GM19397 (cell line): ENCODE results near the gene SH3PXD2B.
"Not testable (repeated sequence)": the region's sequence is repeated elsewhere in the genome, so short reads cannot be mapped to it uniquely, and the experiment has no call there.

ENCODE experiments used
- ATAC-seq: cut with Tn5 transposase; IDR thresholded peaks from one replicate; pipeline ENCODE4 v1.9.1; 2021; ENCODE audit warnings: mild to moderate bottlenecking, moderate library complexity; ENCODE audit not compliant: unreplicated experiment

The SH3PXD2B gene

GRCh38 chr5:172311605-172312004 is 142.7 kb downstream of the SH3PXD2B start:
- ATAC-seq: no peak

GRCh38 chr5:172311026-172311425 is 143.3 kb downstream of the SH3PXD2B start:
- ATAC-seq: no peak

GRCh38 chr5:172305380-172305779 is 148.9 kb downstream of the SH3PXD2B start:
- ATAC-seq: no peak

- ATAC-seq: no peak
Observed at GRCh38 chr5:172303572-172304335, 150.6 kb downstream of the SH3PXD2B start.

- ATAC-seq: no peak
Observed at GRCh38 chr5:172303162-172303561, 151.2 kb downstream of the SH3PXD2B start.

GRCh38 chr5:172302047-172302710 is 152.1 kb downstream of the SH3PXD2B start:
- ATAC-seq: no peak

GRCh38 chr5:172299916-172300439 is 154.3 kb downstream of the SH3PXD2B start:
- ATAC-seq: no peak

GRCh38 chr5:172294831-172295230 is 159.5 kb downstream of the SH3PXD2B start:
- no peak for ATAC-seq

GRCh38 chr5:172293745-172294342 is 160.5 kb downstream of the SH3PXD2B start:
- ATAC-seq: no peak

GRCh38 chr5:172293054-172293744 is 161.1 kb downstream of the SH3PXD2B start:
- ATAC-seq: peak; percentile 73

- ATAC-seq: not testable (repeated sequence)
Observed at GRCh38 chr5:172291837-172292236, 162.5 kb downstream of the SH3PXD2B start.

- no peak for ATAC-seq
Observed at GRCh38 chr5:172288465-172288864, 165.9 kb downstream of the SH3PXD2B start.

- ATAC-seq: not testable (repeated sequence)
Observed at GRCh38 chr5:172287140-172287539, 167.2 kb downstream of the SH3PXD2B start.

- no peak for ATAC-seq
Observed at GRCh38 chr5:172285226-172286143, 168.8 kb downstream of the SH3PXD2B start.

GRCh38 chr5:172284611-172284980 is 169.7 kb downstream of the SH3PXD2B start:
- no peak for ATAC-seq

- peak; percentile 92 for ATAC-seq
Observed at GRCh38 chr5:172283862-172284610, 170.3 kb downstream of the SH3PXD2B start.

- ATAC-seq: peak; percentile 93
Observed at GRCh38 chr5:172283020-172283861, 171.1 kb downstream of the SH3PXD2B start, which contains the start of gene UBTD2. Gene UBTD2 (minus strand): TSS chr5:172283764. CDS start chr5:172283665, 99 bp downstream.

- ATAC-seq: no peak
Observed at GRCh38 chr5:172282272-172283019, 171.9 kb downstream of the SH3PXD2B start.
